ENCODE measurements around the gene NKD2. TPM values are rescaled to one million over a fixed set of nuclear protein-coding genes. Genes with fewer than 3 reads are reported as not detected.

Gene NKD2
- polyA plus RNA-seq, 2 of the 4 experiments (the other 2 are of a cell fraction) = 1.2 to 4.2 TPM

- TF ChIP-seq CHD2 (IDR thresholded peaks at IDR 0.05; ENCODE audit: low read length, partially characterized antibody) = no peak
- TF ChIP-seq JUNB (IDR thresholded peaks at IDR 0.05) = no peak
- no peak for TF ChIP-seq NR3C1 (IDR thresholded peaks at IDR 0.05)
- TF ChIP-seq RARB (CRISPR knock-in tag; IDR thresholded peaks at IDR 0.05) = no peak
- FAIRE-seq (no peak), ATAC-seq (no peak), DNase-seq (ENCODE audit: low read depth in 1 of 2, low spot score in 1 of 2) (no peak)
- no peak overlapping the region for H3K4me2 ChIP-seq
- H3K9me3 ChIP-seq = no peaks in the 10 kb centered on the region
- H3K4me3 ChIP-seq = no peak overlapping the region
- 85% methylated on average over 20 of the region's 28 CpGs for WGBS (ENCODE audit: missing lambda C conversion rate)
- ChIA-PET CTCF (no interaction called here), POLR2A (no interaction called here)
- H3K27ac ChIP-seq = no peak overlapping the region
- H3K4me1 ChIP-seq = no peaks in the 10 kb centered on the region
Observed at GRCh38 chr5:1038417-1039209, 30.0 kb downstream of the NKD2 start.

GRCh38 chr5:1039210-1039548 lies 30.6 kb downstream of the NKD2 start:
- Histone ChIP-seq H3K9me3 (no peaks in the 10 kb centered on the region), H3K4me2 (no peak overlapping the region), H3K4me3 (no peak overlapping the region), H3K27ac (no peak overlapping the region), H3K4me1 (no peaks in the 10 kb centered on the region)
- ChIA-PET POLR2A (no interaction called here), CTCF (no interaction called here)
- TF ChIP-seq MYC (IDR thresholded peaks at IDR 0.05; ENCODE audit: borderline replicate concordance, low read length) (no peak), PHF8 (IDR thresholded peaks at IDR 0.05; ENCODE audit: borderline replicate concordance, low read depth) (no peak), NFE2L2 (conservative IDR thresholded peaks at IDR 0.05; ENCODE audit: low read length) (no peak), REST (IDR thresholded peaks at IDR 0.05) (no peak), HOXB5 (CRISPR knock-in tag; IDR thresholded peaks at IDR 0.05) (no peak), POLR2AphosphoS2 (conservative IDR thresholded peaks at IDR 0.05; ENCODE audit: low read length) (no peak), CHD2 (IDR thresholded peaks at IDR 0.05; ENCODE audit: low read length, partially characterized antibody) (no peak), RNF2 (IDR thresholded peaks at IDR 0.05; ENCODE audit: borderline replicate concordance, low read depth) (no peak), MAFK (IDR thresholded peaks at IDR 0.05; ENCODE audit: partially characterized antibody) (no peak)
- TF ChIP-seq, protein P1, sequence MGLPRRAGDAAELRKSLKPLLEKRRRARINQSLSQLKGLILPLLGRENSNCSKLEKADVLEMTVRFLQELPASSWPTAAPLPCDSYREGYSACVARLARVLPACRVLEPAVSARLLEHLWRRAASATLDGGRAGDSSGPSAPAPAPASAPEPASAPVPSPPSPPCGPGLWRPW (IDR thresholded peaks at IDR 0.05) = no peak
- WGBS (ENCODE audit: missing lambda C conversion rate) = 88% methylated on average over 16 of the region's 16 CpGs
- FAIRE-seq (no peak), DNase-seq (ENCODE audit: low read depth in 1 of 2, low spot score in 1 of 2) (no peak), ATAC-seq (no peak)

DNA sequence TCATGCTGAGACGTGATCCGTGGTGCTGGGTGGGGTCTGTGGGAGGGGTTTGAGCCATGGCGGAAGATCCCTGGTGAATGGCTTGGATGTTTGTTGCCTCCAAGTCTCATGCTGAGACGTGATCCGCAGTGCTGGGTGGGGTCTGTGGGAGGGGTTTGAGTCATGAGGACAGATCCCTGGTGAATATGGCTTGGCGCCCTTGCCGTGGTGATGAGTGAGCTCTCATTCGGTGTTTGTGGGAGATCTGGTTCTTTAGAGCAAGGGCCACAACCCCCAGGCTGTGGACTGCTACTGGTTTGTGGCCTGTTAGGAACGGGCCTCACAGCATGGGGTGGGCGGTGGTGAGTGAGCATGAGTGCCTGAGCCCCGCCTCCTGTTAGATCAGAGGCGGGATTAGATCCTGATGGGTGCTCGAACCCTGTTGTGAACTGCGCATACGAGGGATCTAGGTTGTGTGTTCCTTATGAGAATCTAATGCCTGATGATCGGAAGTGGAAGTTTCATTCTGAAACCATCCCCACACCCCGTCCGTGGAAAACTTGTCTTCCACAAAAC lies 31.2 kb downstream of the NKD2 start:
- H3K4me3 ChIP-seq = no peak overlapping the region
- H3K4me2 ChIP-seq = no peak overlapping the region
- ChIA-PET CTCF (no interaction called here), POLR2A (no interaction called here)
- WGBS (ENCODE audit: missing lambda C conversion rate) = 82% methylated on average over 17 of the region's 18 CpGs
- FAIRE-seq (no peak), ATAC-seq (no peak), DNase-seq (ENCODE audit: low read depth in 1 of 2, low spot score in 1 of 2) (no peak)
- H3K4me1 ChIP-seq = no peaks in the 10 kb centered on the region
- H3K9me3 ChIP-seq = no peaks in the 10 kb centered on the region
- TF ChIP-seq FOSB (CRISPR knock-in tag; IDR thresholded peaks at IDR 0.05) (no peak), REST (IDR thresholded peaks at IDR 0.05) (no peak)
- TF ChIP-seq, protein P2, sequence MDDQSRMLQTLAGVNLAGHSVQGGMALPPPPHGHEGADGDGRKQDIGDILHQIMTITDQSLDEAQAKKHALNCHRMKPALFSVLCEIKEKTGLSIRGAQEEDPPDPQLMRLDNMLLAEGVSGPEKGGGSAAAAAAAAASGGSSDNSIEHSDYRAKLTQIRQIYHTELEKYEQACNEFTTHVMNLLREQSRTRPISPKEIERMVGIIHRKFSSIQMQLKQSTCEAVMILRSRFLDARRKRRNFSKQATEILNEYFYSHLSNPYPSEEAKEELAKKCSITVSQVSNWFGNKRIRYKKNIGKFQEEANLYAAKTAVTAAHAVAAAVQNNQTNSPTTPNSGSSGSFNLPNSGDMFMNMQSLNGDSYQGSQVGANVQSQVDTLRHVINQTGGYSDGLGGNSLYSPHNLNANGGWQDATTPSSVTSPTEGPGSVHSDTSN (IDR thresholded peaks at IDR 0.05) = no peak
- H3K27ac ChIP-seq = no peak overlapping the region

Measured in A549 (cell line).